ENCODE measurements around the gene OR10A5. TPM values are rescaled to one million over a fixed set of nuclear protein-coding genes. Genes with fewer than 3 reads are reported as not detected.

The OR10A5 gene
- total and polyA plus RNA-seq, 2 of the 8 experiments (the other 6 are each of a cell fraction or from before 2014, with no cell fraction given): not detected

- no peaks in the 10 kb centered on the region for H3K79me2 ChIP-seq (ENCODE audit: control insufficient read depth in 1 of 2, insufficient read depth in 2 of 2, low read length in 2 of 2)
- no peaks in the 10 kb centered on the region for H3K23me2 ChIP-seq (ENCODE audit: low read depth, low read length)
- no peak overlapping the region for H4K8ac ChIP-seq (ENCODE audit: extremely low read depth, insufficient read depth, low read length)
- TF ChIP-seq SRF (IDR thresholded peaks at IDR 0.05; ENCODE audit: low read depth, low read length) (no peak), NRF1 (IDR thresholded peaks at IDR 0.05; ENCODE audit: low read depth, low read length) (no peak), MAX (IDR thresholded peaks at IDR 0.05) (no peak), RFX5 (IDR thresholded peaks at IDR 0.05; ENCODE audit: borderline replicate concordance, low read depth, low read length) (no peak), POLR2AphosphoS5 (IDR thresholded peaks at IDR 0.05; ENCODE audit: low read depth, low read length) (no peak), GTF2F1 (IDR thresholded peaks at IDR 0.05; ENCODE audit: borderline replicate concordance, low read depth, low read length) (no peak), CEBPB (IDR thresholded peaks at IDR 0.05; ENCODE audit: low read depth, low read length) (no peak), CBX5 (IDR thresholded peaks at IDR 0.05; ENCODE audit: low read depth, low read length) (no peak), GABPA (IDR thresholded peaks at IDR 0.05; ENCODE audit: borderline replicate concordance, insufficient read depth, low read length) (no peak), CTBP2 (IDR thresholded peaks at IDR 0.05; ENCODE audit: borderline replicate concordance, insufficient read depth, insufficient read length, low read length) (no peak), SP1 (IDR thresholded peaks at IDR 0.05; ENCODE audit: low read depth, low read length) (no peak), ASH2L (IDR thresholded peaks at IDR 0.05; ENCODE audit: low read length) (no peak), YY1 (IDR thresholded peaks at IDR 0.05; ENCODE audit: low read depth, low read length) (no peak), TAF1 (IDR thresholded peaks at IDR 0.05; ENCODE audit: low read depth, low read length) (no peak)
- H3K36me3 ChIP-seq (ENCODE audit: control insufficient read depth in 2 of 4, insufficient read depth in 4 of 4, low read length in 3 of 4): no peaks in the 10 kb centered on the region
- H4K5ac ChIP-seq (ENCODE audit: insufficient read length, low read depth, low read length): no peak overlapping the region
- no peak overlapping the region for H2AFZ ChIP-seq (ENCODE audit: low read length)
- no peaks in the 10 kb centered on the region for H3K79me1 ChIP-seq (ENCODE audit: low read depth, low read length)
- H3K56ac ChIP-seq (replicated peaks; ENCODE audit: insufficient read length, low read depth, low read length): no peak overlapping the region
- FAIRE-seq (no peak), DNase-seq (ENCODE audit: low read depth in 1 of 2, low spot score in 2 of 2) (no peak)
- no peak overlapping the region for H2AK5ac ChIP-seq (ENCODE audit: low read depth, low read length)
- H2BK5ac ChIP-seq (ENCODE audit: low read depth, low read length): no peak overlapping the region
- H3K4me2 ChIP-seq (ENCODE audit: insufficient read depth in 1 of 2, low read depth in 2 of 2, low read length in 2 of 2): no peak overlapping the region
- 90% methylated on average over 1 of the region's 1 CpG; no CpG with 5 or more reads in 1 of the 2 experiments for whole genome bisulfite sequencing, 2 experiments (ENCODE audit: extremely low coverage in 1 of 2, insufficient coverage in 1 of 2, insufficient read length in 1 of 2, insufficient replicate concordance in 2 of 2, low coverage in 1 of 2, low lambda C conversion rate in 2 of 2, missing lambda C conversion rate in 1 of 2)
- no peak overlapping the region for H3K9ac ChIP-seq (replicated peaks in 1 of 4; ENCODE audit: extremely low read depth in 1 of 4, low read depth in 3 of 4, low read length in 3 of 4)
- no peak overlapping the region for H3K18ac ChIP-seq (ENCODE audit: extremely low read depth, low read length)
- POLR2A ChIA-PET (ENCODE audit: partially characterized antibody): no interaction called here
- H2BK12ac ChIP-seq (ENCODE audit: low read depth, low read length): no peak overlapping the region
- H3K27ac ChIP-seq (ENCODE audit: low read depth, low read length): no peak overlapping the region
- H2BK20ac ChIP-seq (ENCODE audit: low read length): no peak overlapping the region
- CTCF ChIA-PET (ENCODE audit: partially characterized antibody): interaction anchor here (1.5 kb wide), 1 partner anchor 9 kb away, joined by 4 read pairs; the partner anchor contains the start of gene OR10A2
- no peaks in the 10 kb centered on the region for H3K27me3 ChIP-seq (replicated peaks in 1 of 4; ENCODE audit: control insufficient read depth in 3 of 4, extremely low read depth in 1 of 4, insufficient read depth in 3 of 4, low read length in 3 of 4)
- no peak overlapping the region for H2BK15ac ChIP-seq (ENCODE audit: low read length)
- no peak overlapping the region for H2BK120ac ChIP-seq (replicated peaks; ENCODE audit: low read depth, low read length)
- no peak overlapping the region for H4K91ac ChIP-seq (replicated peaks; ENCODE audit: insufficient read length, low read length)
- H3K14ac ChIP-seq (ENCODE audit: insufficient read length): no peak overlapping the region
- H4K20me1 ChIP-seq (replicated peaks in 1 of 2; ENCODE audit: control insufficient read depth in 1 of 2, insufficient read depth in 2 of 2, low read length in 2 of 2): no peaks in the 10 kb centered on the region
- no peaks in the 10 kb centered on the region for H3K9me3 ChIP-seq (ENCODE audit: insufficient read depth in 2 of 2, low read depth in 1 of 2, low read length in 1 of 2)
- no peaks in the 10 kb centered on the region for H3K4me1 ChIP-seq (replicated peaks in 1 of 4; ENCODE audit: control insufficient read depth in 3 of 4, insufficient read depth in 4 of 4, low read length in 3 of 4)
- H3K23ac ChIP-seq (ENCODE audit: insufficient read length): no peak overlapping the region
- H3K4me3 ChIP-seq (ENCODE audit: extremely low read depth in 1 of 4, insufficient read depth in 2 of 4, low read depth in 3 of 4, low read length in 4 of 4): no peak overlapping the region
- H3K4ac ChIP-seq (replicated peaks; ENCODE audit: insufficient read length, low read depth, low read length): no peak overlapping the region
Measured at GRCh38 chr11:6871278-6871677, 25.8 kb downstream of the OR10A5 start.

Measured in H1 (cell line).